ENCODE measurements around the gene SUN3.
"Not testable (repeated sequence)": the region's sequence is repeated elsewhere in the genome, so short reads cannot be mapped to it uniquely, and the experiment has no call there.

The SUN3 gene

GRCh38 chr7:47942651-47943050 is 86.3 kb downstream of the SUN3 start:
- not testable (repeated sequence) for DNase-seq

DNA sequence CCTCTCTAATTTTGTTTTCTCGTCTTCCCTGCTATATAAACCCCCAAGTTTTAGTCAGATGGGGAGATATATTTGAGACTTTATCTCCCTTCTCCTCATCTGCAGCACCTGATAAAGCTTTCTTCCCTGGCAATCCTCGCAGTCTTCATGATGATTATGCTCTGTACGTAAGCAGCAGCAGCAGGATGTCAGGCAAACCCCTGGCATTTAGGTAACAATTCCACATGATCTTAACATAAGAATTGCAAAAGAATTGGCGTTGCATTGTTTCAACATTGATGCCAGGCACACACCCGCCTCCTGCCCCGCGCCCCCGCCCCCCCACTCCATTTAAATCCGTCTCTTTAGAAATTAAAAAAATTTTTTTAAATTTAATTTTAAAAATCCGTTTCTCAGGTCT is 86.8 kb downstream of the SUN3 start:
- DNase-seq, result no peak

GRCh38 chr7:47941136-47941844 is 87.6 kb downstream of the SUN3 start:
- DNase-seq, result no peak

GRCh38 chr7:47940088-47941013 is 88.6 kb downstream of the SUN3 start:
- DNase-seq, result no peak

DNA sequence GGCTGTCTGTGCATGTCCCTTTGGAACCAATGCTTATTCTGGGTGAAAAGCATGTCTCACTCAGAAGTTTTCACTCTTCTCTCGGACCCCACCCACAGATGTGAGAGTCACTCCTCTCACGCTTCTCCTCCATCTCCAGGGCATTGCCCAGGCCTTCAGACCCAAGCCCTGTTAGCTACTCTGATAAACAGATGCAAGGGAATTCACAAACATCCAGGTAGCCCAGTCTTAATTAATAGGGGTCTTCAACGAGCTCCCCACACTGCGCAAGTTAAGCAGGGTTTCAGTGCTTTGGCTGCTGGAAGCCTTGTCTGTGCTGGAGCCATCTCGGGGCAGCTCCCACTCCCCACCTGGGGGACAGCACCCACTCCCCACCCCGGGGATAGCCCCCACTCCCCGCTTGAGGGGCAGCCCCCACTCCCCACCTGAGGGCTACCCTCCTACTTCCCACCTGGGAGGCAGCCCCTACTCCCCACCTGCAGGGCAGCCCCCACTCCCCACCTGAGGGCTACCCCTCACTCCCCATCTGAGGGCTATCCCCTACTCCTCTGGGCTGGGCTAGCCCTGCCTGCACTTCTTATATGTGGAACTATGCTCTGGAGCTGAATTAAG is 89.4 kb downstream of the SUN3 start:
- DNase-seq, result no peak

- no peak for DNase-seq
These were observed 90.2 kb downstream of the SUN3 start for GRCh38 chr7:47938574-47939165.

- no peak for DNase-seq
These were observed 91.0 kb downstream of the SUN3 start for GRCh38 chr7:47937711-47938573.

Data from NCI-H510A (cell line).